Keratinocyte (primary cell): Measurements from ENCODE around the gene TTI1. TPM values are rescaled to one million over a fixed set of nuclear protein-coding genes. Genes with fewer than 3 reads are reported as not detected.

Experiments
- DNase-seq: peaks from one replicate; pipeline ENCODE4 v3.0.0-alpha.2; 2011; ENCODE audit warnings: low read depth, missing footprints, low spot score
- FAIRE-seq: peaks from 2 replicates; lab custom pipeline; 2011; peaks lifted over from hg19 to GRCh38; lab: Jason Lieb, UNC
- H2AFZ ChIP-seq: 2 replicates; pipeline ENCODE4 v1.6.0; 2012; ENCODE audit warnings: low read length, control low read depth, inconsistent platforms; ENCODE audit not compliant: control insufficient read depth
- H3K27ac ChIP-seq: 2 replicates; pipeline ENCODE4 v1.5.1; 2011; ENCODE audit warnings: low read length; ENCODE audit not compliant: control insufficient read depth, insufficient read depth
- H3K27me3 ChIP-seq: 3 replicates; pipeline ENCODE4 v1.6.0; 2011; ENCODE audit warnings: low read length; ENCODE audit not compliant: control insufficient read depth, insufficient read depth; ENCODE audit errors: extremely low read depth
- H3K36me3 ChIP-seq, 2 experiments: 2 replicates in 1 of 2; 3 replicates in 1 of 2; pipeline ENCODE4 v1.5.1; 2011; ENCODE audit warnings: low read length in 2 of 2, mild to moderate bottlenecking in 1 of 2; ENCODE audit not compliant: control insufficient read depth in 2 of 2, insufficient read depth in 2 of 2; ENCODE audit errors: extremely low read depth in 1 of 2
- H3K4me1 ChIP-seq: 3 replicates; pipeline ENCODE4 v1.5.1; 2011; ENCODE audit warnings: low read length; ENCODE audit not compliant: control insufficient read depth, insufficient read depth; ENCODE audit errors: extremely low read depth
- H3K4me2 ChIP-seq: 3 replicates; pipeline ENCODE4 v1.6.0; 2011; ENCODE audit warnings: low read depth, low read length; ENCODE audit not compliant: control insufficient read depth, insufficient read depth; ENCODE audit errors: extremely low read depth
- H3K4me3 ChIP-seq, 3 experiments: fragments of 200-600 bp in 1 of 3; sonication (generic) in 1 of 3; 2 replicates in 2 of 3; 3 replicates in 1 of 3; pipeline ENCODE4 v1.5.1; 2011 to 2016; ENCODE audit warnings: low read length in 3 of 3, mild to moderate bottlenecking in 3 of 3, control low read depth in 2 of 3, inconsistent platforms in 1 of 3, low read depth in 1 of 3, mixed read lengths in 1 of 3, mixed run types in 1 of 3, moderate library complexity in 1 of 3; ENCODE audit not compliant: control insufficient read depth in 2 of 3, insufficient read depth in 2 of 3; ENCODE audit errors: extremely low read depth in 1 of 3
- H3K79me2 ChIP-seq: 2 replicates; pipeline ENCODE4 v1.6.0; 2012; ENCODE audit warnings: low read length; ENCODE audit not compliant: control insufficient read depth, insufficient read depth
- H3K9ac ChIP-seq: 3 replicates; pipeline ENCODE4 v1.6.0; 2011; ENCODE audit warnings: low read length; ENCODE audit not compliant: control insufficient read depth, insufficient read depth; ENCODE audit errors: extremely low read depth
- H3K9me1 ChIP-seq: 3 replicates; pipeline ENCODE4 v1.6.0; 2011; ENCODE audit warnings: low read length; ENCODE audit not compliant: control insufficient read depth, insufficient read depth; ENCODE audit errors: extremely low read depth
- H3K9me3 ChIP-seq: 2 replicates; pipeline ENCODE4 v1.5.1; 2012; ENCODE audit warnings: low read depth, low read length; ENCODE audit not compliant: control insufficient read depth
- H4K20me1 ChIP-seq: 3 replicates; pipeline ENCODE4 v1.6.0; 2011; ENCODE audit warnings: low read length; ENCODE audit not compliant: control insufficient read depth, insufficient read depth; ENCODE audit errors: extremely low read depth
- CTCF ChIP-seq, 3 experiments: IDR thresholded peaks in 1 of 3; conservative IDR thresholded peaks in 1 of 3; optimal IDR thresholded peaks in 1 of 3; 2 replicates in 2 of 3; 3 replicates in 1 of 3; pipeline versions ENCODE3 to v1.5.1; 2011; ENCODE audit warnings: low read length in 3 of 3, mild to moderate bottlenecking in 3 of 3, moderate library complexity in 2 of 3, control low read depth in 1 of 3, inconsistent platforms in 1 of 3; ENCODE audit not compliant: insufficient read depth in 2 of 3; ENCODE audit errors: extremely low read depth in 1 of 3
- EZH2 ChIP-seq: IDR thresholded peaks from one replicate; pipeline ENCODE4 v1.6.1; 2012; ENCODE audit warnings: inconsistent platforms, mild to moderate bottlenecking, low read length, moderate library complexity
- dilution Hi-C: fragments of 300-500 bp; cut with MboI; formaldehyde crosslinking; loops from one replicate; pipeline ENCODE4 v1.7.0; 2020; ENCODE audit warnings: low sequenced_read_pairs; ENCODE audit not compliant: extremely low pct_ligation_motif_present
- polyA plus RNA-seq, 5 experiments: library from polyadenylated mRNA; depleted of rRNA in 3 of 5; stranded (reverse) in 3 of 5; stranded (forward) in 1 of 5; unstranded in 1 of 5; fragments of >200 nt; gene quantifications; 1 replicate in 1 of 5; 2 replicates in 3 of 5; 3 replicates in 1 of 5; pipeline versions ENCODE4 v1.2.1 to v1.2.3, GENCODE V29; 2011 to 2012; ENCODE audit warnings: missing spikeins in 2 of 5, low read depth in 1 of 5, low replicate concordance in 1 of 5

The TTI1 gene
- polyA plus RNA-seq, 1 donor (not counting 4 experiments of a cell fraction or from before 2014, with no cell fraction given): 13.5 TPM

GRCh38 chr20:37980876-37981275 lies 52.4 kb downstream of the TTI1 start:
- TF ChIP-seq EZH2 (no peak), CTCF (optimal IDR thresholded peaks at IDR 0.05 in 1 of 3, IDR thresholded peaks at IDR 0.05 in 1 of 3, conservative IDR thresholded peaks at IDR 0.05 in 1 of 3; ENCODE audit: extremely low read depth in 1 of 3, insufficient read depth in 2 of 3, low read length in 3 of 3) (no peak)
- Histone ChIP-seq H3K4me3 (no peak overlapping the region), H3K9me1 (no peaks in the 10 kb centered on the region), H3K9me3 (no peaks in the 10 kb centered on the region), H3K9ac (no peak overlapping the region), H3K36me3 (peaks cover 0 to 3% of the 10 kb centered on the region in 2 experiments), H3K27ac (no peak overlapping the region), H3K79me2 (no peaks in the 10 kb centered on the region), H2AFZ (no peak overlapping the region), H4K20me1 (no peaks in the 10 kb centered on the region), H3K4me2 (no peak overlapping the region), H3K27me3 (no peaks in the 10 kb centered on the region), H3K4me1 (no peaks in the 10 kb centered on the region)
- dilution Hi-C loops: no loop called here
- FAIRE-seq (no peak), DNase-seq (no peak)

- peaks cover 0 to 3% of the 10 kb centered on the region in 2 experiments for H3K36me3 ChIP-seq
- no peaks in the 10 kb centered on the region for H3K79me2 ChIP-seq
- H3K27me3 ChIP-seq: no peaks in the 10 kb centered on the region
- no peaks in the 10 kb centered on the region for H3K4me1 ChIP-seq
- H3K4me3 ChIP-seq: no peak overlapping the region
- no peak for DNase-seq
- no peak overlapping the region for H2AFZ ChIP-seq
- H3K9me3 ChIP-seq: no peaks in the 10 kb centered on the region
- H3K9ac ChIP-seq: no peak overlapping the region
- H3K27ac ChIP-seq: no peak overlapping the region
- H3K9me1 ChIP-seq: no peaks in the 10 kb centered on the region
- H3K4me2 ChIP-seq: no peak overlapping the region
- FAIRE-seq: no peak
- no peaks in the 10 kb centered on the region for H4K20me1 ChIP-seq
- dilution Hi-C loops: no loop called here
- no peak for TF ChIP-seq CTCF (optimal IDR thresholded peaks at IDR 0.05 in 1 of 3, IDR thresholded peaks at IDR 0.05 in 1 of 3, conservative IDR thresholded peaks at IDR 0.05 in 1 of 3; ENCODE audit: extremely low read depth in 1 of 3, insufficient read depth in 2 of 3, low read length in 3 of 3)
- no peak for TF ChIP-seq EZH2
These were observed 52.9 kb downstream of the TTI1 start for GRCh38 chr20:37980383-37980782.
